Cardiac muscle cell (in vitro differentiated cells and primary cell): ENCODE measurements around the gene RETSAT. TPM values are rescaled to one million over a fixed set of nuclear protein-coding genes. Genes with fewer than 3 reads are reported as not detected.
"Not testable (repeated sequence)": the region's sequence is repeated elsewhere in the genome, so short reads cannot be mapped to it uniquely, and the experiment has no call there.

Experiments used
- DNase-seq, 2 donors: peaks; one replicate each; pipeline versions ENCODE4 v3.0.0 to v3.0.0-alpha.2; 2010 to 2017; ENCODE audit warnings: low read depth in 1 of 2, low spot score in 1 of 2
- H3K27ac ChIP-seq: fragments of 200-600 bp; sonication (generic); 2 replicates; pipeline ENCODE4 v1.5.1; 2016
- H3K27me3 ChIP-seq: fragments of 200-600 bp; sonication (generic); 2 replicates; pipeline ENCODE4 v1.6.0; 2016; ENCODE audit warnings: control low read depth
- H3K36me3 ChIP-seq: fragments of 200-600 bp; sonication (generic); 2 replicates; pipeline ENCODE4 v1.5.1; 2016; ENCODE audit warnings: control low read depth
- H3K4me1 ChIP-seq: fragments of 200-600 bp; sonication (generic); 2 replicates; pipeline ENCODE4 v1.8.1; 2017; ENCODE audit warnings: low read depth, mild to moderate bottlenecking, mixed run types
- H3K4me3 ChIP-seq: fragments of 200-600 bp; sonication (generic); 2 replicates; pipeline ENCODE4 v1.5.1; 2016; ENCODE audit warnings: mild to moderate bottlenecking
- H3K9me3 ChIP-seq: fragments of 200-600 bp; sonication (generic); 2 replicates; pipeline ENCODE4 v1.5.1; 2017; ENCODE audit warnings: low read depth, mild to moderate bottlenecking, control low read depth
- polyA plus RNA-seq: library from polyadenylated mRNA; unstranded; fragments of >200 nt; fragmentation: Nextera tagmentation; extraction: Ambion mirVana; gene quantifications from 2 replicates; pipeline ENCODE4 v1.2.1, GENCODE V29; 2016
- total RNA-seq: library from RNA; depleted of rRNA; stranded (reverse); fragments of >200 nt; gene quantifications from 2 replicates; pipeline ENCODE4 v1.2.3, GENCODE V29; 2016
- TF ChIP-seq, protein P1 (sequence below): IDR thresholded peaks from 2 replicates; pipeline ENCODE4 v1.5.1; 2012; ENCODE audit warnings: low read depth, mild to moderate bottlenecking, low read length

Gene RETSAT
- total and polyA plus RNA-seq, 2 experiments from 2014 or later = 5.7 to 17.6 TPM

DNA sequence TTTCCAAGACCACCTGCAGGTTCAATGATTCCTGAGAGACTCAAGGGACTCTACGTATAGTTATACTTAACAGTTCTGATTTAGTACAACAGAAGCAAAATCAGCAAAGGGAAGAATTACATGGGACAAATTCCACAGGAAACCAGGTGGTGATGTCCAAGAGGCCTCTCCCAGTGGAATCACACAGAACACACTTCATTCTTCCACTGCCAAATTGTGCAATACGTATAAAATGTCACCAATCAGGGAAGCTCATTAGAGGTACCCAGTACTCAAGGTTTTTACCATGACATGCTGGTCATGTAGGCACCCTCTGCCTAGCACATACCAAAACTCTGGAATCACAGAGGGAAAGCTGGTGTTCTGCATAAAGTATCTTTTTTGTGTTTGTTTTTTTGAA, 33.4 kb upstream of the RETSAT start:
- TF ChIP-seq, protein P1, sequence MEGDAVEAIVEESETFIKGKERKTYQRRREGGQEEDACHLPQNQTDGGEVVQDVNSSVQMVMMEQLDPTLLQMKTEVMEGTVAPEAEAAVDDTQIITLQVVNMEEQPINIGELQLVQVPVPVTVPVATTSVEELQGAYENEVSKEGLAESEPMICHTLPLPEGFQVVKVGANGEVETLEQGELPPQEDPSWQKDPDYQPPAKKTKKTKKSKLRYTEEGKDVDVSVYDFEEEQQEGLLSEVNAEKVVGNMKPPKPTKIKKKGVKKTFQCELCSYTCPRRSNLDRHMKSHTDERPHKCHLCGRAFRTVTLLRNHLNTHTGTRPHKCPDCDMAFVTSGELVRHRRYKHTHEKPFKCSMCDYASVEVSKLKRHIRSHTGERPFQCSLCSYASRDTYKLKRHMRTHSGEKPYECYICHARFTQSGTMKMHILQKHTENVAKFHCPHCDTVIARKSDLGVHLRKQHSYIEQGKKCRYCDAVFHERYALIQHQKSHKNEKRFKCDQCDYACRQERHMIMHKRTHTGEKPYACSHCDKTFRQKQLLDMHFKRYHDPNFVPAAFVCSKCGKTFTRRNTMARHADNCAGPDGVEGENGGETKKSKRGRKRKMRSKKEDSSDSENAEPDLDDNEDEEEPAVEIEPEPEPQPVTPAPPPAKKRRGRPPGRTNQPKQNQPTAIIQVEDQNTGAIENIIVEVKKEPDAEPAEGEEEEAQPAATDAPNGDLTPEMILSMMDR = no peak
- Histone ChIP-seq H3K27me3 (no peaks in the 10 kb centered on the region), H3K36me3 (no peaks in the 10 kb centered on the region), H3K9me3 (no peaks in the 10 kb centered on the region), H3K27ac (no peak overlapping the region), H3K4me3 (no peak overlapping the region), H3K4me1 (no peaks in the 10 kb centered on the region)
- no peak for DNase-seq

DNA sequence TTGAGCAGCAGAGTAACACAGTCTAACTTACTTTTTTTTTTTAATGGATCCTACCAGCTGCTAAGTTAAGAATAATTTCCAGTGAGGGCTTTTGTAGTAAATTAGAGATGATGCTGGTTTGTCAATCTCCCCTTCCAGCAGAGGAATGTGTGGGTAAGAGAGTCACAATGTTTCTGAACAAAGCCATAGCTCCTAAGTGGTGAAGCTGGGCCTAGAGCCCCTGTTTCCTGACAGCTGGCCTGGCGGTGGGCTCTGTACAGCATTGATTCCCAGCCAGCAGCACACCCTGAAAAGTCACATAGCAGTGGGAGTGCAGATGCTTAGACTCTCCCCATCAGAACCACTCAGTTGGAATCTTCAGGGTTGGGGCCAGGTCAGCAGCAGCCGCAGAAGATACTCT, 31.4 kb upstream of the RETSAT start:
- no peaks in the 10 kb centered on the region for H3K9me3 ChIP-seq
- DNase-seq = no peak
- no peaks in the 10 kb centered on the region for H3K27me3 ChIP-seq
- no peaks in the 10 kb centered on the region for H3K4me1 ChIP-seq
- no peak overlapping the region for H3K4me3 ChIP-seq
- no peak overlapping the region for H3K27ac ChIP-seq
- TF ChIP-seq, protein P1 = no peak
- peaks cover 4% of the 10 kb centered on the region for H3K36me3 ChIP-seq

DNA sequence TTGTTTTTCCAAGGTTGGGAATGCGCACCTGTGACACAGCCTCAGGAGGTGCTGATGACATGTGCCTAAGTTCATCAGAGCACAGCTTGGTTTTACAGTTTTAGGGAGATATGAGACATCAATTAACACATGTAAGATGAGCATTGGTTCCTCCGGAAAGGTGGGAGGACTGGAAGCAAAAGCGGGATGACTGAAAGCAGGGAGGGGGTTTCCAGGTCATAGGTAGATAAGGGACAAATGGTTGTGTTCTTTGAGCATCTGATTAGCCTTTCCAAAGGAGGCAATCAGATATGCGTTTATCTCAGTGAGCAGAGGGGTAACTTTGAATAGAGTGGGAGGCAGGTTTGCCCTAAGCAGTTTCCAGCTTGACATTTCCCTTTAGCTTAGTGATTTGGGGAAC, 29.5 kb upstream of the RETSAT start:
- no peak overlapping the region for H3K27ac ChIP-seq
- no peak for DNase-seq
- no peaks in the 10 kb centered on the region for H3K9me3 ChIP-seq
- H3K4me3 ChIP-seq = no peak overlapping the region
- TF ChIP-seq, protein P1 = no peak
- no peaks in the 10 kb centered on the region for H3K4me1 ChIP-seq
- H3K36me3 ChIP-seq = peaks cover 7% of the 10 kb centered on the region
- H3K27me3 ChIP-seq = no peaks in the 10 kb centered on the region

DNA sequence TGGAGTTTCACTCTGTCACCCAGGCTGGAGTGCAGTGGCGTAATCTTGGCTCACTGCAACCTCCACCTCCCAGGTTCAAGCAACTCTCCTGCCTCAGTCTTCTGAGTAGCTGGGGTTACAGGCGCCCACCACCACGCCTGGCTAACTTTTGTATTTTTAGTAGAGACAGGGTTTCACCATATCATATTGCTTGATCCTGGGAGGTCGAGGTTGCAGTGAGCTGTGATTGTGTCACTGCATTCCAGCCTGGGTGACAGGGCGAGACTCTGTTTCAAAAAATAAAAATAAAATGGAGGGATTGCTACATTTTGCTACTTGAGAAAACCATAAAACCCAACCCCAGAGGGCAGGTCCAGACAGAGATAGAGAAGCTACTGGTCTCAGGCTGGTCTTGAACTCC, 28.8 kb upstream of the RETSAT start:
- not testable (repeated sequence) for H3K9me3 ChIP-seq, DNase-seq, H3K4me3 ChIP-seq, H3K27me3 ChIP-seq, H3K36me3 ChIP-seq, H3K4me1 ChIP-seq, H3K27ac ChIP-seq

DNA sequence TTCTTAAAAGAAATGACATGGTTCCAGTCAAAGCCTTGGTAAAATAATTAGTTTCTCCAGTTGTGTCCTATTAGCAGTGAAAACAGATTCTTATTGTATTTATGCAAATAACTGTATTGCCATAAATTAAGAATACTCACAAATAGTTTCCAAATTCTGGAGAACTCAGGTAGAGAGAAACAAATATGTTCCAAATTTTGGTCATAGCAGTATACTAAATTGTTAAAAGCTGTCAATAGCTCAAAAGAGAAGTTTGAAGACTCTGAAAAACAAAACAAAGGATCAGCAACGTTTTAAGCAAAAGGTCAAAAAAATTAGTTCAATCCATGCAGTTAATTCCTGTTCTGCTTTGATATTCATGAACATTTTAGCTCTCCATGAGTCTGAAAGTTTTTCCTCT, 25.7 kb upstream of the RETSAT start:
- Histone ChIP-seq H3K4me1 (no peaks in the 10 kb centered on the region), H3K9me3 (no peaks in the 10 kb centered on the region), H3K27ac (no peak overlapping the region), H3K4me3 (no peak overlapping the region), H3K27me3 (no peaks in the 10 kb centered on the region), H3K36me3 (peaks cover 10% of the 10 kb centered on the region)
- DNase-seq = no peak
- TF ChIP-seq, protein P1 = no peak

DNA sequence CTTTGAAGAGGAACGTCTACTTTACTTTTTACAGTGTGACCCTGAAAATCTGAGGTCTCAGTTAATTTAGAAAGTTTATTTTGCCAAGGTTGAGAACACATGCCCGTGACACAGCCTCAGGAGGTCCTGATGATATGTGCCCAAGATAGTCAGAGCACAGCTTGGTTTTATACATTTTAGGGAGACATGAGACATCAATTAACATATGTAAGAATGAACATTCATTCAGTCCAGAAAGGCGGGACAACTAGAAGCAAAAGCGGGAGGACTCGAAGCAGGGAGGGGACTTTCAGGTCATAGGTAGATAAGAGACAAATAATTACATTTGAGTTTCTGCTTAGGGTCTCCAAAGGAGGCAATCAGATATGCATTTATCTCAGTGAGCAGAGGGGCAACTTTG, 23.9 kb upstream of the RETSAT start:
- no peak overlapping the region for H3K4me3 ChIP-seq

More for the DNA sequence above, 23.9 kb upstream of the RETSAT start:
- TF ChIP-seq, protein P1 = no peak
- Histone ChIP-seq H3K9me3 (no peaks in the 10 kb centered on the region), H3K36me3 (peaks cover 10% of the 10 kb centered on the region), H3K4me1 (no peaks in the 10 kb centered on the region), H3K27ac (no peak overlapping the region), H3K27me3 (no peaks in the 10 kb centered on the region)
- DNase-seq = no peak
